Measurements from ENCODE around the gene ARMH4. TPM values are rescaled to one million over a fixed set of nuclear protein-coding genes. Genes with fewer than 3 reads are reported as not detected.

The ARMH4 gene
- total RNA-seq, 1 experiment from 2014 or later: 42.6 TPM

- Histone ChIP-seq H2BK120ac (ENCODE audit: low read depth, low read length, poor library complexity, severe bottlenecking) (no peak overlapping the region), H3K9me3 (ENCODE audit: control insufficient read depth, low read depth, low read length) (no peaks in the 10 kb centered on the region), H2BK12ac (ENCODE audit: insufficient read length, low read depth, low read length) (no peak overlapping the region), H3K23ac (ENCODE audit: insufficient read length, low read depth, low read length) (no peak overlapping the region), H4K91ac (ENCODE audit: insufficient read length, low read depth, low read length) (no peak overlapping the region), H2AFZ (ENCODE audit: low read length) (no peak overlapping the region), H2AK5ac (ENCODE audit: insufficient read length, low read length) (no peak overlapping the region), H3K79me1 (ENCODE audit: insufficient read depth, low read depth, low read length, poor library complexity, severe bottlenecking) (no peaks in the 10 kb centered on the region), H3T11ph (ENCODE audit: low read length) (no peak overlapping the region), H3K14ac (ENCODE audit: insufficient read depth, low read length) (no peak overlapping the region), H2BK20ac (ENCODE audit: low read depth, low read length, poor library complexity, severe bottlenecking) (no peak overlapping the region), H3K23me2 (ENCODE audit: insufficient read length, low read depth, low read length, poor library complexity, severe bottlenecking) (no peaks in the 10 kb centered on the region), H3K27me3 (ENCODE audit: insufficient read depth, low read length) (no peaks in the 10 kb centered on the region), H3K27ac (ENCODE audit: insufficient read length, low read depth, low read length) (no peak overlapping the region), H3K79me2 (ENCODE audit: insufficient read depth, low read length) (no peaks in the 10 kb centered on the region), H3K4ac (ENCODE audit: low read depth, low read length) (no peak overlapping the region), H4K20me1 (ENCODE audit: control insufficient read depth, insufficient read depth, insufficient read length) (no peaks in the 10 kb centered on the region), H2BK15ac (ENCODE audit: low read depth, low read length) (no peak overlapping the region), H3K9ac (ENCODE audit: extremely low read depth, insufficient read length, low read length) (no peak overlapping the region), H3K4me1 (ENCODE audit: insufficient read depth, low read length) (peaks cover 6% of the 10 kb centered on the region; the same call in 1 of the 2 replicates), H4K5ac (ENCODE audit: insufficient read length, low read depth, low read length) (no peak overlapping the region), H3K56ac (ENCODE audit: insufficient read length, low read depth, low read length) (no peak overlapping the region), H3K4me2 (ENCODE audit: insufficient read depth, insufficient read length, low read length) (no peak overlapping the region), H3K18ac (ENCODE audit: insufficient read length, low read depth, low read length) (no peak overlapping the region), H4K8ac (replicated peaks; ENCODE audit: insufficient read length, low read depth, low read length) (no peak overlapping the region), H2BK5ac (ENCODE audit: insufficient read length, low read length) (no peak overlapping the region)
- Mint-ChIP-seq H3K27me3 (ENCODE audit: low read depth) (no peaks in the 10 kb centered on the region), H3K4me3 (no peak overlapping the region), H3K9me3 (no peaks in the 10 kb centered on the region; a peak in 2 of 5 replicates), H3K27ac (peak overlapping the region in 2 of 3 experiments; percentile 2 to 9; a peak in 2 of 7 replicates), H3K36me3 (ENCODE audit: insufficient read depth in 1 of 3, low read depth in 3 of 3) (peaks cover 0 to 3% (median 3%) of the 10 kb centered on the region in 3 experiments; a peak in 3 of 7 replicates), H3K4me1 (peaks cover 17% of the 10 kb centered on the region in 2 experiments)
- no peak for TF ChIP-seq CTCF (conservative IDR thresholded peaks at IDR 0.05)
- DNase-seq: no peak
These were observed 73.9 kb downstream of the ARMH4 start for GRCh38 chr14:58078068-58078467.

Data from H9 (cell line).